CD4-positive, alpha-beta T cell treated with Interleukin-12 subunit alpha and Interleukin-12 subunit beta, for 1 hour (primary cell): ENCODE measurements around the gene CHST13.

Source experiments
- DNase-seq: peaks from one replicate; pipeline ENCODE4 v3.0.0-alpha.2; 2020

CHST13 gene

DNA sequence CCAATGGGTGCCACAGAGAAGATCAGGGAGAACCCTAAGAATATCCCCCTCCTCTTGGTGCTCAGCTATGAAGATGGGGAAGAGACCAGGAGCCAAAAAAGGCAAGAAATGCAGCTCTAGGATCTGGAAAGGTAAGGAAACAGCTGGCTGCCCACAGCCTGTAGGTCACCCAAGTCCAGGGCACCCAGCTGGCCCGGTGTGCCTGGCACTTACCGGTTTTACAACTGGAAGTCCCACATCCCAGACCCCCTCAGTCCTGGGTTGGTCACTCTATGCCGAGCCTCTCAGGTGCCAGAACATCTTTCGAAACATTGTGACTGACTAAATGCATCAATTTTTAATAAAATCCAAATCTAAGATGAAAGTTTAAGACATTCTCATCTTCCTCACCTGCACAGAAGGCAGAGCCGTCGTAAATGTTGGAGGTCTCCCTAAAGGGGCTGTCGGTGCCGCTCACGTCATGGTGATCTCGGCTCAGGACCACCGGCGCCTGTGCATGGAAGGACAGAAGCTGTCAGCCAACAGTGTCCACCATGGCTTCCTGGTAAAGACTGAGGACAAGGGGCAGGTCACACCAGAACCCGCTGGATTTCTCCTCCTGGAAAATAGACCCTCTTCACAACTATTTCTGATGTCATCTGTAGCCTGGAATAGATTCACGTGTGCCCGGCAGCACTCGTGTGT lies 34.9 kb upstream of the CHST13 start:
- no peak for DNase-seq

DNA sequence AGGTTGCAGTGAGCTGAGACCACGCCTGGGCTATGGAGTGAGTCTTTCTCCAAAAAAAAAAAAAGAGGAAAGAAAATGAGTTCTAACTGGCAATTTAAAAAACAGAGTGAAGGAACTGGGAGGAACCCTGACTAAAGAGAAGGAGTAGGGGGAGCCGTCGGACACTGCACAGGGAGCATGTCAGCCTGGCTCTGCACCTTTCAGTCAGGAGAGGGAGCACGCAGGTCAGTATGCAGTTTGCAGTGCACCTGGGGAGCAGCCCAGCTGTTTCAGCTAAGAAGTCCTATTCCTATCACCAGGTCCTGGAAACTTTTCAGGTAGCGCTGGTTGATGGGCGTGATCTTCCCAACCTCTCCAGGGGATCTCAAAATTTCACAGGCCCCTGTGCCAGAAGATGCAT lies 33.3 kb upstream of the CHST13 start:
- no peak for DNase-seq

DNA sequence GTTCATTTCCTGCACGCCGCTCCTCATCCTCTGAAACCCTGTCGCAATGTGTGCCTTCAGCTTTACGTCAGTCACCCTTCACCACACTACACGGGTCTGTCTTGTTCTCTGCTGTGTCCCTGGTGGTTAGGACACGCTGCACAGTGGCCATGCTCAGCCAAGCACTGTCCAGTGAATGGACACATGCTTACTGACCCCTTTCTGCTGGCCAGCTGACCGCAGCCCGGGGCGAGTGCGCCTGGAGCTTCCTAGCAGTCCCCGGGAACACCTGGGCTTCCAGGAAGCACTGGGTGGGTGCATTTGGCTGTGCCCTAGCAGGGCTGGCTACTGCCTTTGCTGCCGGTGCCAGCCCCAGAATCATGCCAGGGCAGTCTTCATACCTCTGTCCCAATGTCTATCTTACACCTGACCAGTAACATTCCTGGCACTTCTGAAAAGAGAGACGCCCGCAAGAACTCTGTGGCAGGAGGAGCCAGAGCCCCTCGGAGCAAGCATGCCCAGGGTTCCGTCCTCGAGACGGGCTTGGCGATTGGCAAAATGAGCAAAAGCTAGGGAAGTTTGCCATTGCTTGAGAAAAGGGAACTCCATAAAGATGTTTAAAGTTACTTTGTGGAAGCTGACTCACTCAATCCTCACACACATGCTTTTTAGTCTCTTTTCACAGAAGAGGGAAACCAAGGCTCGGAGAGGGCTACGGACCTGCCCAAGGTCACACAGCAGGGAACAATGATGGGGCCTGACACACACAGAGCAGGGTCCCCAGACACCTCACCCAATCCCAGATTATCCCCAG lies 32.5 kb upstream of the CHST13 start:
- no peak for DNase-seq

DNA sequence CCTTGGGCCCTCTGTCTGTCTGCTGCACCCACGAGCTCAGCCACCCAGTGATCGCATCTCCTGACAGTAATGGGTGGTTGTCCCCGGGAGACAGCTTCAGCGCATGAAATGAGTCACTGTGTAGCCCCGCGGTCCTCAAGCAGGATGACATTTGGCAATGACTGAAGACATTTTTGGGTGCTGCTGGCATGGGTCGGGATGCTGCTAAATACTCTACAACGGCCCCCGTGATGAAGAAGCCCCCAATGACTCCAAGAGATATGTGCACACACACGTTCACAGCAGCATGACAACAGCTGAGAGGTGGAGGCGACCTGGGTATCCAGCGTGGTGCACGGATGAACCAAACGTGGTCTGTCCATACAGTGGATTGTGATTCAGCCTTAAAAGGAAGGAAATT lies 30.9 kb upstream of the CHST13 start:
- no peak for DNase-seq

DNA sequence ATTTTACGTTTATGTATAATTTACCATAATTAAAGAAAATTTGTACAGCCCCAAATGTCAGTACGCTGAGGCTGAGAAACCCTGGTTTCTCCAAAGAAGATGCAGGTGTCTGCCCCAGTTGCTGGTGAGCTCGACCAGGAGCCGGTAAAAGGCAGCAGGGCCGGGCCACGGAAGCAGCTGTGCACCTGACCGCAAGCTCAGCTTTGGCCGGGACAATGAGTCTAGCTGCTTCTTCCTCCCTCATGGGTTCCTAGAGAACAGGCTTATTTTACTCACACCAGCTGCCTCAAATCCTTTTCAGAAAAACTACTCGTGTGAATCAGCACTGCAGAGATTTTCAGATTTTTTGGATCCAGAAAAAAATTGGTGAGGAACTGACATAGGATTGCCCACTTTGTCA lies 30.2 kb upstream of the CHST13 start:
- no peak for DNase-seq

DNA sequence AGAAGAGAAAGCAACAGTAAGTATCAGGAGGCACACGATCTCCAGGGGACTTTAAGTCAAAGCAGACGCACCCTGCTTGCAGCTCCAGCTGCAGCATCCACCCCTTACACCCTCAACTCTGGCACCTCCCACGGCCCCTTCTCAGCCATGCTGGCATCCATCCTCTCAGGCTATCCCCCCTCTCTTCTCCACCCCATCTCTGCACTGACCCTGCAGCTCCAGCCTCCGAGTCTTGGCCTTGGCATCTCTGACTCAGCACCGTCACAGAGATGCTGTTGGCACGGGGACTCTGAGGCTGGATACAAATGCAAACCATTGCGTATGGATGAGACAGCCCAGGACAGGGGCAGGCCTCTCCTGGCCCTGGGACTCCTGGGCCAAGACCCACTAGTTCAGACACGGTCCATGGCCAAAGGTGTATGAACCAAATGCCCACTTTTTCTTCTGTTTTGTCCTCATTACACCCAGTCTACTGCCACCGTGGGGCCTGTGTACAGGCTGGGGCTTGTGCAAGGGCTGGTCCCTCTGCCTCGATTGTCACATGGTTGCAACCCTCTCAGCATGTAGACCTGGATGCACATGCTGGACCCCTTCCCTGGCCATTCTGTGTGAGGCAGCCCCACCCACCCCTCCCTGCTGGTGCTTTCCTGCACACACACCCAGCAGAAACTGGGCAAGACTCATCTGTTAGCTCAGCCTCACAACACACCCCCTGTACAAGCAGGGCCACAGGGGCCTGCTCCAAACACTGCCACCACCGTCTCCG lies 29.6 kb upstream of the CHST13 start:
- DNase-seq = no peak

DNA sequence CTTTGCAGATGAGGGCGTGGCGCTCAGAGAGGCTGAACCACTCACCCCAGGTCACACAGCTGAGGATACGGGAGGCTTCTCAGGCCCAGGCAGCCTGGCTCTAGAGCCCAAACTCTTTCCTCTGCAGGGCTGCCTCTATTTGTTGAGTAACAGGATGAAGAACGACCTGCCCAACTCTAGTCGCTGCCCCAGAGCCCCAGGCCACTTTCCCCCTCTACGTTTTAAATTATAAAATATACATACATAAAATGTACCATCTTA lies 29.1 kb upstream of the CHST13 start:
- no peak for DNase-seq

DNA sequence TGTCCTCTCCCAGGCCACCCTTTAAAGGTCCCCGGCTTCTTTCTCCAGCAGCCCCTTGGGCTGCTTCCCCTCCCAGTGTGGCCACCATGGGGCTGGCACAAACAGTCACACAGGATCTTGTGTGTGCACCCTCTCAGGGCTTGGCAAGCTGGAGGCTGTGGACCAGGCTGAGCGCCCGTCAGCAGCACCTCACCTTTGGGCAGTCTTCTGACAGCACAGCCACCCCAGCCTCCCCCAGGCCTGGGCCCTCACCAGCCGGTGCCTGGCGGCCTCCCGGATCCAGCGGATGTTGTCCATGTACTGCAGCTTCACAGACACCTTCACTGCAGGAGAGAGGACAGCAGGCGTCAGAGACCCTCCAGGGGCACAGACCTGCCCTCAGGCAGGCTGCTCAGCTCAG lies 28.2 kb upstream of the CHST13 start:
- no peak for DNase-seq

DNA sequence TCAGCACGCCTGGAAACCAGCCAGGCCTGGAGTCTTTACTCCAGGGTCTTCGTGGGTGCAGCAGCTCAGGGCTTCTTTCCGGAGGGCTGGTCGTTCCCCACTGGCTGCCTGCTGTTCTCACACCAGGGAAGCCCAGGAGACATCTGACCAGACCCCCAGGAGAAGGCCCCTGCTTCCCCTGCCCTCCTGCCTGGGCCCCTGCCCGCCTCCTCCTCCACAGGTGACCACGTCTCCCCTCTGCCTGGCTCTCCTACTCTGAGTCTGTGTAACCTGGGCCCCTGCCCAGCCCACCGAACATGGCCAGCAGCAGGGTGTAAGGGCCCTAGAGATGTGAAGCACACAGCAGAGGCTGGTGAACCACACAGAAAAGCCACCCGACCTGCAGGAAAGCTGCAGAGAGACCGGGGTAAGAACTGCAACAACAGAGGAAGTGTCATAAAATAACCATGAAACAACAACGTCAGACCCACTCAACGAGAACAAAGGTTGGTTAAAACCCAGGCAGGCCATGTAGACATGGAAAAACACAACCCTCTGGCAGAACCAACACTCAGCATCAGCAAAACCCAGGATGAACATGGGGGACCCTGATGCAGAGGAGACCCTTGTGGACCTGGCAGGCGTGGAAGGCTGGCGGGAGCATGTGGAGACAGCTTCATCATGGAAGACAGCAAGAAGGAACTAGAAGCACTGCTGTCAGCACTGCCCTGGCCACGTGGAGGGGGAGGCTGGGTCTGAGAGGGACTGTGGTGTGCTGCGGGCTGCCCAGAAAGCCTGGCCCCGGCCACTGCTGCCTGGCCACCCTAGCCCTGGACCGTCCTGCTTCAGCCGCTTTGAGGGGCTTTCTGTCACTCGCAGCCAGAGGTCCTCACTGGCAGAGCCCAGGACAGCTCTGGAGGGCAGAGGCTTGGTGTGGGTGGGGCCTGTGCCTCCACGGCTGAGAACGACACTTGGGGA lies 26.8 kb upstream of the CHST13 start:
- DNase-seq = no peak

DNA sequence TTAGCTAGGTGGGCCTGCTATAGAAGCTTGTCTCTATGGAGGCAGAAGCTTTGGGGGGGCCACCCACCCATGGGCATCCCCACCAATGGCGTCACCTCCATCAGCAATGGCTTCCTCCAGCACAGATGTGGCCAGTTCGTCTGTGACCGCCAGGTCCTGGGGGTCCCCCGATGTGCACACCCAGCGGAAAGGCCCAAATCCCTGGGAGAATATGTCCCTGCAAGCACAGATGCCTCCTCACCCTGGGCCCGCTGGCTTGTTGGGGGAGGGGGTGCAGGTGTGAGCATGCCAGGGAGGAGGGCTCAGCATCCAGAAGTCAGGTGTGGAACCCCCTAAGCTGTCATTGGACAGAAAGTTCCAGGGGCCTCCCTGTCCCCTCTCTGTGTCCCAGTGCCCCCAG lies 26.0 kb upstream of the CHST13 start:
- DNase-seq = no peak

DNA sequence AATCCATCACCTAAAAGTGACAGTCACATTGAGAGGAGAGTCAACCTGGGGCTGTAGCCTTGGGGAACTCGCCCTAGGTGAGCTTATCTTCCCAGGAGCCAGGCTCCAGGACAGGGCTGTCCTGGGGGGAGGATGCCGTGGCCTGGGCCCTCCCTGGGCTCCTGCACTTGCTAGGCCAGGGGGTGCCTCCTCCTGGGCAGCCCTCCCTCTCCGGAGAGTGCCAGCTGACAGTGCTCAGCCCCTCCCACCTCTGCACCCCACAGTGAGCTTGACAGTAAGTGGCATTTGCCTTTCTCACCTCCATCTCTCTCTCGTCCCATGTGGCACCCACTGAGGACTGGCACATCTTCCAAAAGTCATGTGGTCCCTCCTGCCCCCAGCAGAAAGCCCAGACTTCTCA lies 25.5 kb upstream of the CHST13 start:
- DNase-seq = no peak

DNA sequence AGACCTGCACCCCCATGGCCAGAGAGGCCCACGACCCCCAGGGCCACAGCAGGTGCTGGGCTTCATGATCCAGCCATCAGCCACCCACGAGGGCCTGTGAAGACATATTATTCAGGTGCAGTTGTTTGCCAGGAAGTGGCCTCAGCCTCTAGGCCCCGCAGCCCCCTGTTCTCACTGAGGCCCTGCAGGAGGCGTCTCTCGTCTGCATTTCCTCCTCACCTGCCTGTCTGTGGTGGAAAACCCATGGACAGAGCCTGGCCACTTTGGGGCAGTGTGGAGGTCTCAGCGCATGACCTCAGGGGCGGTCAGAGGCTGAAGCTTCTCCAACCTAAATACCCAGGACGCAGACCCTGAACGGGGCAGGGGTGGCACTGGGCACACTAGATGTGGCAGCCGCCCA lies 25.0 kb upstream of the CHST13 start:
- DNase-seq = no peak

DNA sequence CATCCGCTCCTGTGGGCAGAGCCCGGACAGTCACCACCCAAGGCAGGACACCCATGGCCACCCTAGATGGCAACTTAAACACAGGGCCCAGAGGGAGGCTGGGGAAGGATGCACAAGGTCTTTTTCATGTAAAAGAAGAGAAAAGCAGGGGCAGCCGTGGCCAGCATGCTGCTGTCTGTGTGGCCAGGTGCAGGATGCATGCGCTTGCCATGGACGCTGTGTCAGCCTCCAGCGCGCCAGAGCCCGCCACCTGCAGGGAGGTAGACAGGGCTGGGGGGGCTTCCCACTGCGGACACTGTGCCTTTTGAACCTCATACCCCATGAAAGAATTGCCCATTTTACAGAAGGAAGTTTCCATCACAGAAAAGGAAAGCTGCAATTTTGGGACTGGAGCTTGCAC lies 24.6 kb upstream of the CHST13 start:
- DNase-seq = no peak

DNA sequence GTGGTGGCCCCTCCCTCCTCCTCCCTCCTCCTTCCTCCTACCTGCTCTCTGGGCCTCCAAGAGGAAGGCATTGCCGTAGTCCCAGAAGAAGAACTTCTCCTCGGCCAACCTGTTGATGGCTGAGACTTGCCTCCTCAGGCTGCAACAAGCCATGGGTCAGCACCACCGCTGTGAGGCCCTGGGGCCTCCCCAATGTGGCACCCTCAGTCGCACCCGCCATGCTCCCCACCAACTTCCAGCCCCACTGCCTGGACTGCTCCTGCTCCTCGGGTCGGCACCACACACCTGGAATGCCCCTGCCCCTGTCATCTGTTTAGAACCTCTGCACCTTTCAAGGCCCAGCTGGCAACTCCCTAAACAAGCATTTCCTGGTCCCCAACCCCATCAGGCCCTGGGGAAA lies 23.9 kb upstream of the CHST13 start:
- no peak for DNase-seq

DNA sequence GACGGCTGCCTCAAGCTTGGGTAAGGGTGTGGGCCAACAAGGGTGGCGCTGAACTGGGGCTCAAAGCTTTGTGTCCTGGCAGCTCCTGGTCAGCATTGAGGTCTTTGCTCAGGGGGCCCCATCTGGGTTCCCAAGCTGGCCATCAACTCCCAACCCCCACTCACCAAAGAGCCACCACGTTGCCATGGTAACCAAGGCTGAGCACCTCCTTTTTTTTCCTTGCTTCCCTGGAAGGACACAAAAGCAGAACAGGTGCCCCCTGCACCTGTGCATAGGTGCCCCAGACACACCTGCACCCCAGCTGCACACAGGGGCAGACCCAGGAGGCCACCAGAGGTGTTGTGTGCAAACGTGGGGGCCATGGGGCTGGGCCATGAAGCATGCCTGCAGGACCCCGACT lies 22.9 kb upstream of the CHST13 start:
- DNase-seq = no peak

DNA sequence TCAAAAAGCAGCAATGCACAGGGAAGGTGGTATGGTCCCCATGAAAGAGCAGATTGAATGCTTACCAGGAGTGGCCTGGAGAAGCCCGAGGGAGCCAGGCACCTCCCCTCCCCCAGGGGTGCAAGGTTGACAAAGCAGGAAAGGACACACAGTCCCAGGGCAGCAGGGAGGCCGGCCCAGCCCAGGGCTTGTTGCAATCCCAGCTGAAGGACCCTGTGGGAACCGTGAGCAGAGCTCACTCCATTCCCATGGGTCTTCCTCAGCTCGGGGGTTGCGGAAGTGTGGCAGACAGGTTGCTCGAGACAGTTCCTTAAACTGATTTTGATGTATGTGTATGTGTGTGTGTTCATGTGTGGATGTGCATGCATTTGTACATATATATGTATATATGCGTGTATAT lies 22.2 kb upstream of the CHST13 start:
- no peak for DNase-seq

DNA sequence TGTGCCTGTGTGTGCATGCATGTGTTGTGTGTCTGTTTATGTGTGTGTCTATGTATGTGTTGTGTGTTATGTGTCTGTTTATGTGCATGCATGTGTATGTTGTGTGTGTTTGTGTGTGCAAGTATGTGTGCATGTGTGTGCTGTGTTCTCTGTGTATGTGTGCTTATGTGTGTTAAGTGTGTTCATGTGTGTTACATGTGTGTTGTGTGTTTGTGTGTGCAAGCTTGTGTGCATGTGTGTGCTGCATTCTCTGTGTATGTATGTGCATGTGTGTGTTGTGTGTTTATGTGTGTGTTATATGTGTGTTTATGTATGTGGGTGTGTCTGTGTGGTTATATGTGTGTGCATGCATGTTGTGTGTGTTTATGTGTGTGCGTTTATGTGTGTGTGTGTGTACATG lies 21.3 kb upstream of the CHST13 start:
- DNase-seq = no peak

DNA sequence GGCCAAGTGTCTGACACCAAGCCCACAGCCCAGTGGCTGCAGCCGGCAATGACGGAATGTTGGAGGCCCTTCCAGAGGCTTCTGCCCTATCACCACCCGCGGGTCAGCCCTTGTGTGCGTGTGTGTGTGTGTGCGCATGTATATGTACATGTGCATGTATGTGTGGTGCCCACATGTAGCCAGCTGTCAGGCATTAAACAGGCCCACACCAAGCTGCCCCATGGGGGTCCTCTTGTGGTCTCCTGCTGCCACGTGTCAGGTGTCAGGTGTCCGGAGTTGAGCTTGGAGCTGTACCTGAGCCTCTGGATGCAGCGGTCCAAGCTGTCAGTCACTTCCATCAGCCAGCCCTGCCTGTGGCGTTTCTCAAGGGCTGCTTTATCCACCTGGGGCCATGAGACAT lies 20.3 kb upstream of the CHST13 start:
- DNase-seq = no peak

DNA sequence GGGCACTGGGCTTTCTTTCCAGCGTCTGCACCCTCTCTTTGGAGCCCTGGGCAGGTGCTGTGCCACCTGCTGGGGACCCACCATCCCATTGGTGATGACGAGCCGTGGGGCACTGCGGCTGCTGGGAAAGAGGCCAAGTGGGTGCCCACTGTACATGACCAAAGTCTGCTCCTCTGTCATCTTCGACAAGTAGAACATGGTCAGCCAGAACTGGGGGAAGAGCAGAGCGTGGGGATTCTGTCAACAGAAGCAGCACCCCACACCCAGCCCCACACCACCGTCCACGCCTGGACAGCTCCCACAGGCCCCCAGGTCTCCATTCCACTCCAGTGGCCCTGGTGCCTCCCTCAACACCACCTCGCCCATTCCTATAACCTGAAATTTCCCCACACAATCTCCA lies 16.1 kb upstream of the CHST13 start:
- no peak for DNase-seq

DNA sequence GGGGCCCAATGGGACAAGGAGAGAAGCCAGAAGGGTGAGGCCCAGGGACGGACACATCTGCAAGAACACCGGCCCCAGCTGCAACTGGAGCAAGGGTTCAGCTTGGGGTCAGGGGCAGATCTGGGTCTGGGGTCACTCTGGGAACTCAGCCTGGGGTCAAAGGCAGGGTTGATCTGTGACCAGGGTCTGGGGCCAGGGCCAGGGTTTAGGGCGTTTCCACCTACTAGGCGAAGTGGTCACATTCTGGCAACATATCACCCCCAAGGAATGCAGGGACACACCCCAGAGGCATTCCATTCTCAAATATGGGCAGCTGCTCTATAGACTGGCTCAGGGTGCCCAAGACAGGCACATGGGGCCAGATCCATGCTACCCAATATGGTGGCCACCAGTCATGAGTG lies 15.4 kb upstream of the CHST13 start:
- DNase-seq = no peak

DNA sequence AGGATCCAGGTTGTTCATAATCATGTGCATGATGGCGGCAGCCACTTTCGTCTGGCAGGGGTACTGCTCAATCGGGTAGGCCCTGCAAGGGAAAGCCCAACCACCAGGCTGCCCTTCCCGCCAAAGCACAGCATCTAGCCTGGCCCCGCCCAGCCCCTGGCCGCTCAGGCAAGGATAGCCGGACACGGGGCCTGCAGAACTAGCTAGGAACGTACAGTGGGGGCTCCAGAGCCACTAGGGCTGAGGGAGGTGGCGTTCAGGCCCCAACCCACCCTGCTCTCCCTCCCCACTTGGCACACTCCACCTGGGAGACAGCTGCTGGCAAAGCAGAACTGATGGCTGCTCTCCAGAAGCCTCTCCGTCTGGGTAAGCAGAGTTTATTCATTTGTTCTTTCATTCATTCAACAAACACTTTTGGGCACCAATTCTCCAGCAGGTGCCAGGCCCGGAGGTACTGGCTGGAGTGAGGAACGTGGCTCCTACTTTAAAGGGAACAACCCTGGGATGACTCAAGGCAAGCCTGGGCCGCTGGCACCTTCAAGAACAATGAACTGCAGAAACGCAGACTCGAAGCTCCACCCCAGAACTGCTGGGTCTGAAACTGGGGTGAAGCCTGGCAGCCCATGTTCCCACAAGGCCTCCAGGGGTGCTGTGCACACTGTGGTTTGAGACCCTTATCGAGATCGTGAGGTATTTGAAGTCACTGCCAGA lies 14.2 kb upstream of the CHST13 start:
- no peak for DNase-seq

DNA sequence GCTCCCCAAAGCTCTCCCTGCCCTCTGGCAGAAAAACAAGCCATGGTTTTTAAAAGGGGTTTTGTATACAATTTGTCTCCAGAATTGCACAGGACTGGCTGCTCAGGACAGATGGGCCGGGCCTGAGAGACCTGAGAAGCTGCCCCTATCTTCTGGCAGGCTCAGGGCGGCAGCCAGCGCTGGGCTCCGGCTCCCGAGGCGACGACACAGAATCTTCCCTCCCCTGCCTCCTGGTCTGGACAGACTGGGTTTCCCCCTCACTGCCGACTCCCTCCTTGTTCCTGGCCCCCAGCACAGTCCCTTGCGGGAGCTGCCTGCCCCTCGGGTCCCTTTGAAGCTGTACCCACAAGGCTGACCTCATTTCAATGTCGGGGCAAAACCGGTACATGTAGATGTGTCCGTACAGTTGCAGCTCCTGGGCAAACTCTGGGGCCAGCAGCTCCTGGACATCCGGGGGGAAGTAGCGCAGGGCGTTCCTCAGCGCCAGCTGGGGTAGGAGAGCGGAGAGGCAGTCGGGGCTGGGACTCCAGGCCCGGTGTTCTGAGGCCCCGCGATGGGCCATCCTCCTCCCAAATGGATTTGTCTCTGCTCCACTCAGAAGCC lies 13.5 kb upstream of the CHST13 start:
- DNase-seq = no peak
